Prostate gland (tissue), 2 donors: ENCODE data around the gene MRPL53. TPM values are rescaled to one million over a fixed set of nuclear protein-coding genes. Genes with fewer than 3 reads are reported as not detected.
"Not testable (repeated sequence)": the region's sequence is repeated elsewhere in the genome, so short reads cannot be mapped to it uniquely, and the experiment has no call there.

Experiments used
- DNase-seq: peaks from one replicate; pipeline ENCODE4 v3.0.0-alpha.2; 2019; ENCODE audit warnings: low spot score
- H3K27ac ChIP-seq, 2 donors: fragments of 200-600 bp; sonication (generic); 2 replicates each; pipeline ENCODE4 v1.5.1; 2017 to 2019
- H3K27me3 ChIP-seq: fragments of 200-600 bp; sonication (generic); replicated peaks from 2 replicates; pipeline ENCODE4 v1.5.1; 2019; ENCODE audit not compliant: insufficient read depth
- H3K36me3 ChIP-seq, 2 donors: fragments of 200-600 bp; sonication (generic); 1 replicate in 1 of 2; 2 replicates in 1 of 2; pipeline versions ENCODE4 v1.5.1 to v1.8.1; 2017 to 2019
- H3K4me1 ChIP-seq: fragments of 200-600 bp; sonication (generic); replicated peaks from 2 replicates; pipeline ENCODE4 v1.5.1; 2019
- H3K4me3 ChIP-seq, 2 donors: fragments of 200-600 bp; sonication (generic); 2 replicates each; pipeline ENCODE4 v1.5.1; 2017 to 2019
- H3K9me3 ChIP-seq: fragments of 200-600 bp; sonication (generic); 2 replicates; pipeline ENCODE4 v1.5.1; 2017
- POLR2A ChIP-seq: fragments of 450-650 bp; IDR thresholded peaks from one replicate; pipeline ENCODE4 v1.6.1; 2016; ENCODE audit warnings: antibody characterized with exemption, mild to moderate bottlenecking
- POLR2AphosphoS5 ChIP-seq: sonication (generic); formaldehyde crosslinking; IDR thresholded peaks from one replicate; pipeline ENCODE4 v1.6.1; 2017; ENCODE audit warnings: antibody characterized with exemption
- WGBS: methylation state at CpG from one replicate; pipeline ENCODE4 v1.1.5; 2018; 5-methylcytosine and 5-hydroxymethylcytosine counted together
- intact Hi-C: fragments of 100-400 bp; cut with DNase I; formaldehyde crosslinking; loops from one replicate; pipeline ENCODE4 v1.14.2; 2022
- total RNA-seq, 2 donors: library from RNA; depleted of rRNA; stranded (reverse); fragments of >200 nt; gene quantifications; one replicate each; pipeline ENCODE4 v1.1.0, GENCODE V29; 2016
- TF ChIP-seq, protein P1 (sequence below), 4 experiments: fragments of 200-600 bp in 2 of 4; fragments of 450-650 bp in 2 of 4; sonication (generic) in 2 of 4; IDR thresholded peaks; 1 replicate in 3 of 4; 2 replicates in 1 of 4; pipeline ENCODE4 v1.5.1; 2016 to 2019; ENCODE audit warnings: antibody characterized with exemption in 4 of 4, mild to moderate bottlenecking in 2 of 4, moderate library complexity in 2 of 4

MRPL53 gene
- total RNA-seq, 2 donors from 2014 or later, result 28.2 to 63.3 TPM

DNA sequence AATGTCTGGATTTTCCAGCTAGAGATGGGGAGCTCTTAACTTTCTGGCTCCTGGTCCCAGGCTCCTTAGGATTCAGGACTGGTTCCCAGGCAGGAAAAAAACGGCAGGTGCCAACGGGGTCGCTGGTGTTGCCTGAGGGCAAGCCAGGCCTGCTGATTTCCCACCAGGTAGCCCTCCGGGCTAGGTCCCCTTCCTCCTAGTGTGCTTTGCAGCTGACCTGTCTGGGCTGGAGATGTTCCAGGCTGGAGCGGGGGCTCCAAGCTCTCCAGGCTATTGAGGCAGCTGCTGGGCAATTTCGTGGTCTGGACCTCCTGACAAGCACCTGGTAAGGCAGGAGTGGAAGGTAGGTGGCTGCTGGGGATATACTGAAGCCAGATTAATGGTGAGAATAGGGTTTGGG, 2.0 kb upstream of the MRPL53 start:
- intact Hi-C loops, result no loop called here
- DNase-seq, result no peak
- Histone ChIP-seq H3K36me3 (peaks cover 0 to 3% of the 10 kb centered on the region in 2 donors), H3K4me3 (no peak overlapping the region), H3K27me3 (no peaks in the 10 kb centered on the region), H3K27ac (no peak overlapping the region), H3K4me1 (no peaks in the 10 kb centered on the region), H3K9me3 (no peaks in the 10 kb centered on the region)
- TF ChIP-seq, protein P1, sequence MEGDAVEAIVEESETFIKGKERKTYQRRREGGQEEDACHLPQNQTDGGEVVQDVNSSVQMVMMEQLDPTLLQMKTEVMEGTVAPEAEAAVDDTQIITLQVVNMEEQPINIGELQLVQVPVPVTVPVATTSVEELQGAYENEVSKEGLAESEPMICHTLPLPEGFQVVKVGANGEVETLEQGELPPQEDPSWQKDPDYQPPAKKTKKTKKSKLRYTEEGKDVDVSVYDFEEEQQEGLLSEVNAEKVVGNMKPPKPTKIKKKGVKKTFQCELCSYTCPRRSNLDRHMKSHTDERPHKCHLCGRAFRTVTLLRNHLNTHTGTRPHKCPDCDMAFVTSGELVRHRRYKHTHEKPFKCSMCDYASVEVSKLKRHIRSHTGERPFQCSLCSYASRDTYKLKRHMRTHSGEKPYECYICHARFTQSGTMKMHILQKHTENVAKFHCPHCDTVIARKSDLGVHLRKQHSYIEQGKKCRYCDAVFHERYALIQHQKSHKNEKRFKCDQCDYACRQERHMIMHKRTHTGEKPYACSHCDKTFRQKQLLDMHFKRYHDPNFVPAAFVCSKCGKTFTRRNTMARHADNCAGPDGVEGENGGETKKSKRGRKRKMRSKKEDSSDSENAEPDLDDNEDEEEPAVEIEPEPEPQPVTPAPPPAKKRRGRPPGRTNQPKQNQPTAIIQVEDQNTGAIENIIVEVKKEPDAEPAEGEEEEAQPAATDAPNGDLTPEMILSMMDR (IDR thresholded peaks at IDR 0.05), result no peak
- TF ChIP-seq POLR2A (no peak), POLR2AphosphoS5 (no peak)
- 92% methylated on average over 6 of the region's 6 CpGs for WGBS

DNA sequence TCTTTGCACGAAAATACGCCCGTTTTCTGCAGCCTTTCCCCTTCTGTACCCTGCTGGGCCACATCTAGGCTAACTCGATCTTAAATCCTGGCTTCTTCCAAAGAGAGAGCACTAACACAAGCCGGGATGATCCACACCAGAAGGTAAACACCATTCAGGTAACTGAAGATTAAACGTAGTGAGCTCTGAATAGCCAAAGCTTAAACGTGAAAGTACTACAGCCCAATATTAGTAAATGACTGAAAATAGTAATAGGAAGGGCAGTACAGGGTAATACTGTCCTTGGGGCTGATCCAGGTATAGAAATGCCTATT, 422 bp upstream of the MRPL53 start:
- DNase-seq, result no peak
- Histone ChIP-seq H3K4me1 (no peaks in the 10 kb centered on the region), H3K9me3 (no peaks in the 10 kb centered on the region), H3K36me3 (peaks cover 0 to 3% of the 10 kb centered on the region in 2 donors), H3K27ac (peak overlapping the region; percentile 89 to 91), H3K27me3 (no peaks in the 10 kb centered on the region), H3K4me3 (peak overlapping the region; percentile 51 to 63)
- 11% methylated on average over 7 of the region's 7 CpGs for WGBS
- TF ChIP-seq POLR2AphosphoS5 (no peak), POLR2A (no peak)
- TF ChIP-seq, protein P1 (IDR thresholded peaks at IDR 0.05), result no peak
- intact Hi-C loops, result no loop called here

DNA sequence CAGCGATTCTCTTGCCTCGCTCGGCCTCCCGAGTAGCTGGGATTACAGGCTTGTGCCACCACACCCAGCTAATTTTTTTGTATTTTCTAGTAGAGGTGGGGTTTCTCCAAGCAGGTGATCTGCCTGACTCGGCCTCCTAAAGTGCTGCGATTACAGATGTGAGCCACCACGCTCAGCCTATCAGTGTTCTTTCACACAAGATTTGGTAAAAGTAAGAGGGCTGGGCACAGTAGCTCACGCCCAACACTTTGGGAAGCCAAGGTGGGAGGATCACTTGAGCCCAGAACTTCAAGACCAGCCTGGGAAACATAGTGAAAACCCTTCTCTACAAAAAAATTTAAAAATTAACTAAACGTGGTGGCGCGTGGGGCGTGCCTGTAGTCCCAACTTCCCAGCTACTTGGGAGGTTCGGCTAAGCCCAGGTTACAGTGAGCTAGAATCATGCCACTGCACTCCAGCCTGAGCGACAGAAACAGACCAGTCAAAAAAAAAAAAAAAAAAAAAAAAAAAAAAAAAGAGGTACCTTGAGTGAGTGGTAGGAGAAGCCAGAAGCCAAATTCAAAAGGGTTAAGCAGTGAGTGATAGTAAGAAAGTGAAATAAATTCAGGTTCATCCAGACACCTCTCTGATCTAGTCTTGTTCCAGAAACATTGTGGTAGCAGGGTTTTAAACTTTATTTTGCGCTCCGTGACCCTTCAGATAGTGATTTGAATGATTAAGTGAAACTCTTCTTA, 981 bp downstream of the MRPL53 start:
- intact Hi-C loops, result no loop called here
- TF ChIP-seq POLR2A (no peak), POLR2AphosphoS5 (no peak)
- TF ChIP-seq, protein P1 (IDR thresholded peaks at IDR 0.05), result no peak
- Histone ChIP-seq H3K27ac (peak overlapping the region; percentile 89 to 91), H3K4me3 (peak overlapping the region; percentile 51 to 63), H3K36me3 (peaks cover 0 to 3% of the 10 kb centered on the region in 2 donors), H3K27me3 (no peaks in the 10 kb centered on the region), H3K4me1 (no peaks in the 10 kb centered on the region), H3K9me3 (no peaks in the 10 kb centered on the region)
- DNase-seq, result no peak
- 59% methylated on average over 16 of the region's 16 CpGs for WGBS

DNA sequence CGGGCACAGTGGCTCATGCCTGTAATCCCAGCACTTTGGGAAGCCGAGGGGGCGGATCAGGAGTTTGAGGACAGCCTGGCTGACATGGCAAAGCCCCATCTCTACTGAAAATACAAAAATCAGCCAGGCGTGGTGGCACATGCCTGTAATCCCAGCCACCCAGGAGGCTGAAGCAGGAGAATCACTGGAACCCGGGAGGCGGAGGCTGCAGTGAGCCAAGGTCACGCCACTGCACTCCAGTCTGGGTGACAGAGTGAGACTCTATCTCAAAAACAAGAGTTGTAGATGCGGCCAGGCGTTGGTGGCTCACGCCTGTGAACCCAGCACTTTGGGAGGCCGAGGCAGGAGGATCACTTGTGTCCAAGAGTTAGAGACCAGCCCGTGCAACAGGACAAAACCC, 1.7 kb downstream of the MRPL53 start:
- H3K27me3 ChIP-seq, H3K27ac ChIP-seq, H3K4me1 ChIP-seq, DNase-seq, intact Hi-C loops, H3K9me3 ChIP-seq, H3K36me3 ChIP-seq, H3K4me3 ChIP-seq: not testable (repeated sequence)
- WGBS, result 94% methylated on average over 12 of the region's 12 CpGs

DNA sequence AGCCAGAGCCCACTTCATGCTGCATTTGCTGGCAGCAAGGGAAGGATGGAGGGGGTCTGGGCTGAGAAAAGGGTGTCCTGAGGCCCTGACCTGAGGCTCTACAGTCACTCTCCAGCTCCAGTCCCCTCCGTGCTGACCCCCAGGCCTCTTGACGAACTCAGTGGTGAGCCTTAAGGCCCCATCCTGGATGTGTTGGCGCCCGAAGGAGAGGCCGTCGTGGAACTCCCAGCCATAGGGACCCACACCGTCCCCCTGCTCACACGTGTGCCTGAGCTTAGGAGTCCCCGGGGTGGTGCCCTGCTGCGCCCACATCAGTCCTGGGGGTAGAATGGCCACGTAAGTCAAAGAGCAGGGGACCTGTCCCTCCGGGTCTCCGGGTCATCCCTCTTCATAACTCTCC, 8.1 kb downstream of the MRPL53 start:
- 4% methylated on average over 12 of the region's 13 CpGs for WGBS
- peak overlapping the region; percentile 62 to 93 for H3K4me3 ChIP-seq
- TF ChIP-seq POLR2A, result no peak
- TF ChIP-seq POLR2AphosphoS5, result no peak
- TF ChIP-seq, protein P1 (IDR thresholded peaks at IDR 0.05), result no peak
- DNase-seq, result no peak
- H3K36me3 ChIP-seq, result peaks cover 0 to 5% of the 10 kb centered on the region in 2 donors
- intact Hi-C loops, result no loop called here
- H3K4me1 ChIP-seq, result peaks cover 2% of the 10 kb centered on the region
- peak overlapping the region; percentile 66 to 84 for H3K27ac ChIP-seq
- no peaks in the 10 kb centered on the region for H3K9me3 ChIP-seq
- no peaks in the 10 kb centered on the region for H3K27me3 ChIP-seq
